ENCODE data around the gene TGOLN2.

Gene TGOLN2

GRCh38 chr2:85272357-85272756 is 55.4 kb downstream of the TGOLN2 start:
- Histone ChIP-seq H3K9me3 (ENCODE audit: control insufficient read depth in 1 of 2, low read length in 2 of 2) (no peaks in the 10 kb centered on the region), H3K4me1 (ENCODE audit: control insufficient read depth in 1 of 2, insufficient read depth in 2 of 2, low read length in 2 of 2) (peaks cover 15 to 26% of the 10 kb centered on the region in 2 donors), H3K27ac (ENCODE audit: low read depth, low read length) (no peak overlapping the region), H3K36me3 (ENCODE audit: control insufficient read depth in 1 of 2, insufficient read depth in 2 of 2, low read length in 2 of 2) (no peaks in the 10 kb centered on the region), H3K9ac (ENCODE audit: low read depth in 1 of 2, low read length in 2 of 2) (no peak overlapping the region), H3K27me3 (ENCODE audit: control insufficient read depth in 1 of 2, insufficient read depth in 2 of 2, low read length in 2 of 2) (no peaks in the 10 kb centered on the region), H3K4me3 (ENCODE audit: low read depth in 1 of 2, low read length in 2 of 2) (no peak overlapping the region)

GRCh38 chr2:85269959-85270358 is 57.8 kb downstream of the TGOLN2 start:
- peaks cover 9 to 20% of the 10 kb centered on the region in 2 donors for H3K4me1 ChIP-seq (ENCODE audit: control insufficient read depth in 1 of 2, insufficient read depth in 2 of 2, low read length in 2 of 2)
- H3K4me3 ChIP-seq (ENCODE audit: low read depth in 1 of 2, low read length in 2 of 2), result no peak overlapping the region
- H3K27me3 ChIP-seq (ENCODE audit: control insufficient read depth in 1 of 2, insufficient read depth in 2 of 2, low read length in 2 of 2), result no peaks in the 10 kb centered on the region
- no peak overlapping the region for H3K9ac ChIP-seq (ENCODE audit: low read depth in 1 of 2, low read length in 2 of 2)
- H3K36me3 ChIP-seq (ENCODE audit: control insufficient read depth in 1 of 2, insufficient read depth in 2 of 2, low read length in 2 of 2), result no peaks in the 10 kb centered on the region
- H3K27ac ChIP-seq (ENCODE audit: low read depth, low read length), result no peak overlapping the region
- H3K9me3 ChIP-seq (ENCODE audit: control insufficient read depth in 1 of 2, low read length in 2 of 2), result no peaks in the 10 kb centered on the region
